GF-D8 (cell line): Measurements from ENCODE around the gene OPN3.

Experiments used
- DNase-seq: peaks from one replicate; lab custom pipeline; 2025; lab: John Stamatoyannopoulos, UW

The OPN3 gene

DNA sequence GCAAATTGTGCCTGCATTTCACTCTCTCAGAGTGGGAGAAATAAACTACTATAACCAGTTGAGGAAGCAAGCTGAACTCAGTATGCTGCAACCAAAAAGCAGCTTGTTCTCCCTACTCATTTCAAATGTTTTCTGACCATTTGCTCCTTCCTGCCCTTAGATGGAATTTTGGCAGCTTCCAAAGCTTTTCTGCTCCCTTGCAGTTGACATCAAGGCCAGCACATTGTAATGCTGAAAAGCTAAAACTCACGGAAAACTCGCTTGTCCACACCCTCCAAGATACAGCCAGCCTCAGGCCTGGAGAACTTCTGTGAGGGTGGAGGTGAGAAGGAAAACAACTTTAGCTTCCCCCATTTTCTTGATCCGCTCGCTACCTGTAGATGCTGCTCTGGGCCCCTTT, 5.0 kb upstream of the OPN3 start:
- no peak for DNase-seq

DNA sequence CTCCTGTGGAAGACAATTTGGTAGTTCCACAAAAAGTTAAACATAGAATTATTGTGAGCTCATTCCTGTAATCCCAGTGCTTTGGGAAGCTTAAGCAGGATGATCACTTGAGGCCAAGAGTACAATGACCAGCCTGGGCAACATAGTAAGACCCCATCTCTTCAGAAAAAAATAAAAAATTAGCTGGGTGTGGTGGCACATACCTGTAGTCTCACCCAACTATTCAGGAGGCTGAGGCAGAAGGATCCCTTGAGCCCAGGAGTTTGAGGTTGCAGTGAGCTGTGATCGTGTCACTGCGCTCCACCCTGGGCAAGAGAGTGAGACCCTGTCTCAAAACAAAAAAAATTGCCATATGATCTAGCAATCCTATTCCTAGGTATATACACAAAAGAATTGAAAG, 4.1 kb upstream of the OPN3 start:
- no peak for DNase-seq

DNA sequence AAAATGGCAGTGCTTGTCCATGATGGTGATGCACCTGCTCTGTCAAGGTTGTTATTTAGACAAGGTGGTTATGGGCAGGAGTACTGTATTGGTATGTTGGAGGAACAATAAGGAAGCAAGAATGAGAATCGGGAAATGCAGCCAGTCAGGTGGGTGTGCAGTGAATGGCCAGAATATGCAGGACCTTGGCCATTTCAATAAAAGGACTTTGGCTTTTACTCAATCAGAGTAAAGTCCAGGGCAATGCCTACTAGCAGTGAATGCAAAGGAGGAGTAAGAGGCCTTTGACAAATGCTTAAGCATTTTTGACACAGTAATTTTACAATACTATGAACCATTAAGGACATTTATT, 2.4 kb upstream of the OPN3 start:
- no peak for DNase-seq

DNA sequence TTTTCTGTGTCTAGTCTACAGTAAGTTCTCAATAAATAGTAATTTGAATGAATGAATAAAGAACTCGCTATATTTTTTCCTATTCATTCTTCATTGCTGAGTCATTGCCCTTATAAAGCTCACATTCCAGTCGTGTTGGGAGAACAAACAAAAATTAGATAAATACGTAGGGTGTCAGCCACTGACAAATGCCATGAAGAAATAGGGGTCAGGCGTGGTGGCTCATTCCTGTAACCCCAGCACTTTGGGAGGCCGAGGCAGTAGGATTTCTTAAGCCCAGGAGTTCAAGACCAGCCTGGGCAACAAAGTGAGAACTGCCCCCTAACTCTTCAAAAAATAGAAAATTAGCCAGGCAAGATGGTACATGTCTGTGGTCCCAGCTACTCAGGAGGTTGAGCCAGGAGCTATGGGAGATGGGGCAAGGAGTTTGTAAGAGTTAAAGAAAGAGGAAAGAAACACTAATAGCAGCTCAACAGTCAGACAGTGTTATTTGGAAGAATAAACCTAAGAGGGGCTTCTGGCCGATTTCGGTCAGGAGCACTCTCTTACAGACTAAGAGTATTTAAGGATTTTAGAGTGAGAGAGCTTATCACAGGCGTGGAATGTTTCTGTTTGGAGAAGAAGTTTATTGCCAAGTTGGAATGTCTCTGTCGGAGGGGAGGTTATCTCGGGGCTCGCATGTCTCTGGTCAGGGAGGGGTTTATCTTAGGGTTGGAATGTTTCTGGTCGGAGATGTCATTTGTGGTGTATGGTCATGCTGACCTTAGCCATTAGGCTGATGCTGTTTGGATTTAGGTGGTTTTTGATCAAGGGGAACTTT, 1.8 kb upstream of the OPN3 start:
- DNase-seq: no peak

DNA sequence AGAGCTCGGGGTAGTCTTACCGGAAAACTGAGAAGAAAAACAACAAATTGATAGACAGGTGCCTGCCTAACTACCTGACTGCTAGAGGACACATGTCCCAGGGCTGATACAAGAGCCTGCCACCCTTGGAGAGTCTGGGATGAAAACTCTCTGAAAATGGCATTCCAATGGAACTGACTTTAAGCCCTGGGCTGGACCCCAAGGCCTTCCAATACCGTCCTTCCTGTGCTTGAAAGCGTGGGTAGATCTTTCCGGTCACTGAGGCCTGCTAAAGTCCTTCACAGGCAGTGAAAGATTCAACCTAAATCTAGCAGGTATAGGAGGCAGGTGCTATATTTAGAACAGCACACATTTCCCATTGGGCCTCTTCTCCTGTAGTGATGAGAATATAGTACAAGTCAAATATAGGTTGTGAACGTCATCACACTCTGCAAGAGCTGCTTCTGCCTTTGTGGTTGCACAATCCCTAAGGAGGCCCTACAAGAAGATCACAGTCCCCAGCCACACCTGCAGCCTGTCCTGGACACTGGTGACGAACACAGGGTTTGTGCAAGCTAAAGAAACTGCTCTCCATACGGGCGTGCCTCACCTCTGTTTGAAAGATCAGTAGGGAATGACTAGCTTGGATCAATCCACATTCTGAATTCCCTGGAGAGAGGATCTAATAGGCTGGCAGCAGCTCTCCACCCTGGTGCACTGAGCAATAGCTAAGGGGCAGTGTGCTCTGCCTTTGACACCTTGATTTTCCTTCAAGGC, 876 bp upstream of the OPN3 start:
- no peak for DNase-seq

DNA sequence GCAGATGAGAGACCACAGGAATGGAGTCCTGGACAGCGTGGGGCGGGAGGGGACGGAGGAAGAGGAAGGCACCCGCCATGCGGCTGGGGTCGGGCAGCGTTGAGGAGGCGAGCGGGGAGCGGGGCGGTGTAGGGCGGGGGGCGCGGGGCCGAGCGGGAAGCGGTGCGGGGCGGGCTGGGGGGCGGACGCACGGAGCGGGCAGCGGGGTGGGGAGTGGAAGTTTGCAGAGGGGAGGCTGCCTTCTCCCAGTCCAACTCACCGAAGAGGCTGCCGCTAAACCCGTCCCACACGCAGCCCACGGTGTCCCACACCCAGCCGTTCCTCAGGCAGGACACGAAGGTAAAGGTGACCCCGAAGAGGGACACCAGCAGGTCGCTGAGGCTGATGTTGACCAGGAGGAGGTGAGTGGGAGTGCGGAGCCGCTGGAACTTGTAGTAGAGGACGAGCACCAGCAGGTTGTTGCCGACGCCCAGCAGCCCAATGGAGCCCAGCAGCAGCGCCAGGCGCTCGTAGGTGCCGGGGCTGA, 483 bp downstream of the OPN3 start:
- DNase-seq: no peak

DNA sequence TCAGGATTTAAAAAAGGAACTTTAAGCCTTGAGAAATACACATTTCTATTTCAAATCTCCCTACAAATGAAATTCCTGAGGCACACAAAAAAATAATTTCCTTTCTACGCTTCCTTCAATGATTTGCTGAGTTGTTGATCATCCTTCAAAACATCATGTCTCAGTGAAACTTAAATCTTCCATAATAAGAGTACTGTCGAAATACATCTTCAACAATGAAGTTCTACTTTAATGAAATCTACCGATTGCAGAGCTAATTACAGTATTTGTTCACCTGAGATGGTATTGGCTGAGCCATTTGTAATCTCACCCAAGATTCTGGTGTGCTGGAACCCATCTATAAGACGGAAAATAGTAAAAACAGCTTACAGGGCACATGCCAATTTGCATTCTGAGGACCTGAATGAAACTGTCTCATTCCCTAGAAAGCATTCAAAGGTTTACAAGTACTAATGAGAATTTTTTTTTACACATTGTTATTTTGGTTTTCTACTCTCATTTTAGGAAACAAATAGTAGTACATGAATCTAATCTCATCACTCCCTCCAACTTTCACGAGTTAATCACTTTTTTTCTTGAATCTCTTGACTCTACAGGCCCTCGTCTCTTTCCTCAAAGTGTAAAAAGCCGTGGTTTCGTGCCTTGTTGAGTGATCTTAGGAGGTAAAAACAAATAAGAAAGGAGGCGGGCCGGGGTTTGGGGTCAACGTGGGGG, 1.1 kb downstream of the OPN3 start:
- DNase-seq: no peak

DNA sequence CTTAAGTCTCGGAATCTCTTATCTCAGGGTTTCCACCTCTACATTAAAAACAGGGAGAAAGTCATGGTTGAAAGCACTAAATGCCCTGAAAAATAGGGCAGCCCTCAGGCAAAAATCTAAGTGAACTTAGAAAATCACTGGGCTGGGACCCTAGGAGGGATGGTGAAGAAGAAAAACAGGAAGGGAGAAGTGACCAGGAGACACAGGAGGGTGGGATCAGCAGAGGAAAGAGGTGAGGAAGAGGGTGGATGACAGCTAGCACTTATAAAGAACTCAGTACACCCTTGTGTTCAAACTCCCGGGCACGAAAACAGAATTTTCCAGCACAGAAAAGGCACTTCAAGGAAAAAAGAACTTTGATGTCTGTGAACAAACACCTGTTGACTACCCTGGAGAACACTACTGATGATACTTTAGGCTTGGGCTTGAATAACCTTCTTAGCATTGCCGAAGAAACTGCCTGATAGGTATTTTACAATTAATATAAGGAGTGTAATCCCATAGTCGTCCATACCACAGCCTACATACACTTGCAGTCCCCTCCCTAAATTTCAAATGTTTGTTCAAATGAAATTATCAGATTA, 2.0 kb downstream of the OPN3 start:
- DNase-seq: no peak

DNA sequence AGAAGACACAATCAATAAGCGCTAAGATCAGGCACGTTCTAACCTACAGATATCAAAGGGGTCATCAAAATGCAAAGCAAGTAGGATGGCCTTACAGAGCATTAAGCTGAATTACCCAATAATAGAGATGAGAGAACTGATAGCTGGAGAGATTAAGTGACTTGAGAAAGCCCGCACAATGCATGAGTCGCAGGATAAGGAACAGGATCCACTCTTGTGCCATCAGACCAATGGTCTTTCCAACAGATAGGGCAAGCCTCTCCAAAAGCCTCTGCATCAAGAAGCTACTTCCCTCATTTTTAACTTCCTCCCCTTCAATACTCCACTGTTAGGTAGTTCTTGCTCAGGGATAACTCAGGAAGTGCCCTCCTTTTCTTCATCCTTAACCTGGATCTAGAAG, 2.6 kb downstream of the OPN3 start:
- DNase-seq: peak; percentile 19

DNA sequence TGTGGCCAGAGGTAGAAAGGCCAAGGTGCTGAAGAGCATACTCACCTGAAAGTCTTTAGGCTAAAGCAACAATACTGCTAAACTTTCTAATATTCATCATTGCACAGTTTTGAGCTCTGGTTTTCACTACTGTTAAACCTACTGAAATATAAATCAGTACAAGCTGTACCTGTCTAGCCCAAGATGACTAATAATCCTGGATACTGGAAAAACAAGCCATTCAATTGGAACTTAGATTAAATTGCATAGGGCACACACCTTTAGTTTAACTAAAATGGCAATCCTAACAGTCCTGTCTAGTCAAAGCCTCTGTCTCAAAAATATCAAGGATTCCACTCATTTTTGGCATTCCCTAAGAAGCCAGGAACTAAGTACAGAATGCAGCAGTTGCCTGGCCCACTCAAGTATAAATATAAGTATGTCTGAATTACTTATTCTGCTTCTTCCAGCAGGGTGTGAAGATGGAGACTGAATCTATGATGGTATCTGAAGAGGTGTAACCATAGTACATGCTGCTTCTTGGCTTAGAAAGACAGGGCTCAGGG, 3.1 kb downstream of the OPN3 start:
- no peak for DNase-seq

DNA sequence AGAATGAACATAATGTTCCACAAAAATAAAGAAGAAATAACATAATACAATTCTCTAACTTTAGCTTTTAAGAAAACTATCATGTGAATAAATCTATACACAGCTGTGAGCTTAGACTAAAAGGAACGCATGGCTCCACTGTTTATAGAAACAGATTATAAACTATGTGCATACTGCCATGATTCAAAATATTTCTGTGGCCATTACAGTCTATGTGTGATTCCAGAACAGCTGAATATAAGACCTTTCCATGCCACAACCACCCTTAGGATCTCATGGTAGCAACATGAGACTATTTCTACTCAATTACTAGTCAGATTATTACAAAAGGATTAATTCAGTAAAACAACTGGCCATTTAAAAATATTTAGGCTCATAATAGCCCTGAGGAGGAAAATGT, 3.9 kb downstream of the OPN3 start:
- no peak for DNase-seq

DNA sequence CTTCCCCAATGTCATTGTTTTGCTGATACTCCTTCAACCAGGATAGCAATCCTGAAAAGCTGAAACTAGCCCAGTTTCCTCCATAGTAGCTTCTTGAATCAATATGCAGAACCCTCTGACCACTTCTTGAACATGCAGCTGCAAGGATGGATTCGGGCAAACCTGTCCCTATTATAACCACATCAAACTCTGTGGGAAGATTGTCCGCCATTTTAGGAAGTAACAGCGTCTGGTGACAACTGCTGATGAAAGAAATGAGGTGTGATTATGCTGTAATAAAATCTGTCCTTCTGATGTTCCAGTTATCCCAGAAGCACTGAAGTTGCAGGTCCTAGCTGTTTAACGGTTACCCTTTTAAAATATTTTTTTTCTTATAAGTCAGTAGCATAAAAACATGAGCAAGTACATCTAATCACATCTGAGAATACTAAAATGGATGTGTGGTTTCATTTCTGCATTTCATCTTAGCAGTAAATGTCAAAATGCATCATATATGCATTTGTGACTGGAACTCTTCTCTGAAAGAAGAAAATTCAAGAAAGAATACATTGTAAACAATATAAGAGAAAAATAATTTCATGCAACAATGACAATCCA, 4.5 kb downstream of the OPN3 start:
- no peak for DNase-seq

DNA sequence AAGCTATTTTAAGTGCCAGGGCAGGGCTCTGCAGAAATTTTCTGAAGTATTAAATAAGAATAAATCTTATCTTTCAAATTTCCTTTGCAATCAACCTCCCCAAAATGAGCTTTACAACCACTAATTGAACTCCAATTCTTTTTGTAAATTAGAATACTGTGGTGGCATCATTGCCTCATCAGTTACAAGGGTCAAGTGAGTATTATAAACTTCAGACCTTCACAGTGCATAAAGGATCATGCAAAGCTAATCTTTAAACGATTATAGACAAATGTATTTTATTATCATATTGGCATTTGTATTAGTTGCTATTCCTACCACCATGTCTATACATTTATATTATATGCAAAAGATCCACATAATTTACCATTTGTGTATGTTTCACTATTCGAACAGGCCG, 7.2 kb downstream of the OPN3 start:
- no peak for DNase-seq

DNA sequence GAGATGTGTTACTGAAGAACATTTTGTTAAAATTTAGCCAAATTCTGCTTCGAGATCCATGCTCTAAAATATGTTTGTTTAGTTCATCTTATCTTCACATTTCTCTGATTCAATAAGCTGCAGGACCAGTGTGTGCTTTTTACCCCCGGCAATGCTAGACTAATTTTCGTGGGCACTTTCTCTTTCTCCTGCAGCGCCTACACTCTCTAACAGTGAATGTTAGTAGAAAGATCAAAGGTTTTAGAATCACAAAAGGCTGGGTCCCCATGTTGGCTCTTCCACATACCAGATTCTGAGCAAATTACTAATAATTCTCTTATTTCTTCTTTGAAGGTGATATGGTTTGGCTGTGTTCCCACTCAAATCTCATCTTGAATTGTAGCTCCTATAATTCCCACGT, 8.5 kb downstream of the OPN3 start:
- DNase-seq: no peak

DNA sequence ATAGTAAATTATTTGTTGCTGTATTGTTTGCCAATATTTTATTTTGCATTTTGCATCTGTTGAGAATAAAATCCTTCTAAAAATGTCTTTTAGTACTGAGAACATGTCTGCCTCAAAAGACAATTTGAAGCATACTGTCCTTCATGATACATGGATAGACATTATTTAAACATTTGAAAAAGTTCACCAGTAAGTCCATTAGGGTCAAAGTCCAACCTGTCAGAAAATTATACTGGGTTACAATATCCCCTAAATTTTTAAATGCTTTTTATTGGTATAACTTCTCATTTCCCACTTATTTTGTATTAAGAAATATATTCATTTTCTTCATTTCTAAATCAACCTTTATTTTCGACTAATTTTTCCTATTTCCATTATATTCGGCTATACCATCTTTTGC, 9.3 kb downstream of the OPN3 start:
- no peak for DNase-seq

DNA sequence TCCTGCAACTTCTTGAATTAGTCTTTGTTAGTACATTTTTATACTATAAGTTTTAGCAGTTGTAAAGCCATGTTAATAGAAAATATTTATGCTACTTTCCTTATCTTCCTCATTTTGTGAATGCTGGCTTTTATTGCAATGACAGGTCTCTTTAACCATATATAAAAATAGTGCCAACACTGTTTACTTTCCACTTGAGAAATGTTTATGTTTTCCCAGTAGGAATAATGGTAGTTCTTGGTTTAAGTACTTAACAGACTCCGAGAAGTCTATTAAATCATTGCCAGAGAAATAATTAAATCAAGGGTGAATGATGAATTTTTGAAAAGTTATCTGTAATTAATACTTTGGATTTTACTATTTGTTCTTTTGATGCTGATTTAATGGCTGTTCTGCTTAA, 9.7 kb downstream of the OPN3 start:
- DNase-seq: no peak

DNA sequence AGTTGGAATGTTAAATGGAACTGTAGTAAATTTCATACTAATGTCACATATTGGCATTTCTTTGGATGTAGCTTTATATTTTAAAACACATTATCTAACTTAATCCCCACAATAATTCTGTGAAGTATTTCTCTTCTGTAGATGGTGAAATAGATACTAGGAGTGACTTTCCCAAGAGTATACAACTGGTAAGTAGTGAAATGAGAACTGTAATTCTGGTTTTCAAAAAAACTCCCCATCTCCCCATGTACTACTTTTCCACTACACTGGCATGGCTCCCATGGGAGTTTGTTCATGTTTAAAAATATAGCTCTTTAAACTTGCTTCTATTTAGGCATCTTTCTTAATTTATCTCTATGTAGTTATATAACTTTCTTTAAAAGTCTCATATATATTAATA, 10.2 kb downstream of the OPN3 start:
- DNase-seq: no peak

DNA sequence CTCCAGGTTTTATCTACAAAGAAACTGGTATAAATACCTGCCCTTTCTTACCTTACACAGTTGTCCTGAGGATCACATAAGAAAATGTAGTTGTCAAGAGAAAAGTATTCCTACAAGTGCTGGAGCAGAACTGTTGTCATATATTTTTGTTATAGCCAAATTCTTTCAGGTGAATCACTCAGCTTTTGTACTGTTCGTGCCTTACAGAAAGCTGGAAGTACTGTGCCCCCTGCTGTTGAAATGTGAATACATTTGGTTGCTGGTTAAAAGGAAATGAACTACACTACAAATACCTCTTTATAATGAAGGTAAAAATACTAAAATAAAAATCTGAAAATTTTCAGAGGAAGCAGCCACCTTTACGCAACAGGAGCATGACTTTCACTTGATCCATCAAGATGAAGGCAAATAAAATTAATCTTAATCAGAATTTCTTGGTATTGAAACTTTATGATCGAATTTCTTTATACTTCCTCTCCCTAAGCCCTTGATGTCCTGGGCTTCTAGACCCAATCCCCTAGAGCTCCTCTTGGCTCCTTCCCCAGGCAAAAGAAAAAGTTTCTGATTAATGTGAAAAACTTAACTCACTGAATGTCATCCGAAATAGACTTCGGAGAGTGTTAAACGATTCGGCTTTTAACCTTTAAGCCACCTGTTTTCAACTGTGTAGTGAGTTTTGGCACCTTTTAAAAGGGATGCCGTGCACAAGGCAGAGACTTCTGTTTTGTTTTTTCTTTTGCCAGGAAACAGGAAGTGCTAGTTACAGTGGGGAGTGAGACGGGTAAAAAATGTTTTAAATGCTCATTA, 12.5 kb downstream of the OPN3 start:
- DNase-seq: no peak

DNA sequence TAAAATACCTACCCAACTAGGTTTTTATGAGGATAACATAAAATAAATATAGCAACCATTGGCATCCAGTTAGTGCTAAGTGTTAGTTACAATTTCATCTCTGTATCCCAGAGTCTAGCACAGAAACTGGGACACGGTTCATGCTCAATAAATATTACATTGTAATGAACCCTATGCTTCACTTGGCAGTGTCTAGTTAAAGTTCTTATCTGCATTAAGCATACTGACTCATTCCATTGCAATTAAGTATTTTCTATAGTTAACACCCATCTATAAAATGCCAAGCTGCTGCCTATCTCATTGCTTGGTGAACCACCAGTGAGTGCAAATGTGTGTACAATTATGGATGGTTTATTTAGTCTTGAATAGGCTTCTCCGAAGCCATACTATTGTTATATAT, 15.2 kb downstream of the OPN3 start:
- no peak for DNase-seq

DNA sequence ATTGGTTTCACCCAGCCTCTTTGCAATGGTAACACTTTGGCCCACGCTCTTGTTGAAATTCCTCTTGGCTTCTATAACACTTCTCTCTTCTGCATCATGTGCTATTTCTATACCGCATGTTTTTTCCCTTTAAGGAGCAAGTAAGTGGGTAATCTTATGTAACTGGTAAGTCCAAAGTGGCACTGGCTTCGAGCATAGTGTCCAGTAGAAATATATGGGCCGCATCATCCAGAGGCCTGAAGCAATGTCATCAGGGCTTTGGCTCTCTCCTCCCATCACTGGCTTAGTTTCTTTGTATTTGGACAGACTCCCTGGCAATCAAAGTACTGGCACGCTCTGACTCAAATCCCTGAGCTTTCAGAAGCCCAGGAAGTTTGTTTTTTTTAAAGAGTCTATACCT, 17.5 kb downstream of the OPN3 start:
- no peak for DNase-seq

DNA sequence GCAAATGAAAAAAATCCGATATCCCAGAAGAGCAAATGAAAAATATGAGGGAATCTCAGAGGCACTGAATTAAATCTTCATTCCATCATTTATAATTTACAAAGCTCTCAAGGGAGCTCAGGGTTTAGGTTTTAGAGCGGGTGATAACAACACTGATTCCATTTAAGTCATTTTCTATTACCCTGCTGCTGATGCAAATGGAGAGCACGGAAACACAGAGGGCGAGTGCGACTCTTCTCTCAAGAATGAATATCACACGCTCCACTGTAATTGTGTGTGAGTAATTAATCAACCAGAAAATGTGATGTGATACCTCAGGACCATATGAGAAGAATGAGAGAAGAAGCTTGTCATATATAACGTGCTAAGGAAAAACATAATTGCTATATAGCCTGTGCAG, 22.7 kb downstream of the OPN3 start:
- no peak for DNase-seq
